ENCODE data around the gene UBXN2A.
"Not testable (repeated sequence)": the region's sequence is repeated elsewhere in the genome, so short reads cannot be mapped to it uniquely, and the experiment has no call there.

UBXN2A gene

GRCh38 chr2:23941644-23942043, 1.4 kb downstream of the UBXN2A start:
- no peak for DNase-seq (ENCODE audit: low spot score)

GRCh38 chr2:23943666-23944065, 3.4 kb downstream of the UBXN2A start:
- no peak for DNase-seq (ENCODE audit: low spot score)

GRCh38 chr2:23944527-23944926, 4.3 kb downstream of the UBXN2A start:
- no peak for DNase-seq (ENCODE audit: low spot score)

GRCh38 chr2:23944976-23945375, 4.7 kb downstream of the UBXN2A start:
- DNase-seq (ENCODE audit: low spot score) = peak; percentile 29

- DNase-seq (ENCODE audit: low spot score) = no peak
These were observed 7.1 kb downstream of the UBXN2A start for GRCh38 chr2:23947350-23947749.

GRCh38 chr2:23952558-23952957, 12.3 kb downstream of the UBXN2A start:
- DNase-seq (ENCODE audit: low spot score) = not testable (repeated sequence)

- no peak for DNase-seq (ENCODE audit: low spot score)
These were observed 13.4 kb downstream of the UBXN2A start for GRCh38 chr2:23953625-23954024.

GRCh38 chr2:23954325-23955014, 14.2 kb downstream of the UBXN2A start:
- peak; percentile 12 for DNase-seq (ENCODE audit: low spot score)

- no peak for DNase-seq (ENCODE audit: low spot score)
These were observed 27.6 kb downstream of the UBXN2A start for GRCh38 chr2:23967846-23968245.

GRCh38 chr2:23976883-23977282, 36.6 kb downstream of the UBXN2A start:
- DNase-seq (ENCODE audit: low spot score) = no peak

GRCh38 chr2:23988371-23988770, 48.1 kb downstream of the UBXN2A start:
- no peak for DNase-seq (ENCODE audit: low spot score)

GRCh38 chr2:23992931-23993330, 52.7 kb downstream of the UBXN2A start:
- no peak for DNase-seq (ENCODE audit: low spot score)

GRCh38 chr2:23993736-23994269, 53.5 kb downstream of the UBXN2A start:
- no peak for DNase-seq (ENCODE audit: low spot score)

GRCh38 chr2:23994567-23994966, 54.3 kb downstream of the UBXN2A start:
- no peak for DNase-seq (ENCODE audit: low spot score)

- DNase-seq (ENCODE audit: low spot score) = no peak
These were observed 67.4 kb downstream of the UBXN2A start for GRCh38 chr2:24007693-24008092.

- DNase-seq (ENCODE audit: low spot score) = no peak
These were observed 68.6 kb downstream of the UBXN2A start for GRCh38 chr2:24008672-24009366.

- no peak for DNase-seq (ENCODE audit: low spot score)
These were observed 69.1 kb downstream of the UBXN2A start for GRCh38 chr2:24009367-24009679.

- peak; percentile 66 for DNase-seq (ENCODE audit: low spot score)
These were observed 69.6 kb downstream of the UBXN2A start, which contains the start of gene MFSD2B for GRCh38 chr2:24009680-24010476. Gene MFSD2B (plus strand): TSS chr2:24010085. CDS start chr2:24010097, 12 bp downstream.

GRCh38 chr2:24010477-24011249, 70.4 kb downstream of the UBXN2A start:
- DNase-seq (ENCODE audit: low spot score) = no peak

- DNase-seq (ENCODE audit: low spot score) = no peak
These were observed 71.2 kb downstream of the UBXN2A start for GRCh38 chr2:24011250-24012104.

Data from AG08396 (cell line).